Heart left ventricle (tissue), 13 donors: ENCODE measurements around the gene TBC1D5.

Experiments used
- POLR2A ChIP-seq, 2 donors: fragments of 450-650 bp; IDR thresholded peaks; one replicate each; pipeline ENCODE4 v1.6.1; 2017; ENCODE audit warnings: antibody characterized with exemption in 2 of 2, mild to moderate bottlenecking in 2 of 2, moderate library complexity in 2 of 2
- TF ChIP-seq, protein P1 (sequence below), 12 donors: fragments of 200-600 bp; sonication (generic) in 4 of 12; IDR thresholded peaks; one replicate each; pipeline versions ENCODE4 v1.5.0 to v1.8.0; 2018 to 2022; ENCODE audit warnings: antibody characterized with exemption in 12 of 12, mild to moderate bottlenecking in 5 of 12
- donor health status: ischemic (EF 13 %, LVEDD 7.1; RV severe dilation, severe dysfunction).
- donor health status: DM: no; HTN: yes; CAD: no.
- donor health status: DM: no; HTN: no; CAD: no.
- donor health status: ischemic (EF 25% LVEDD 6.9; RV normal size, moderate dysfunction).
- donor health status: ischemic (EF 25% LVEDD 5.7; RV mildly dilated, moderate dysfunction).
- donor health status: ischemic (EF 35%, LVEDD 5.7; RV mildly dilated, moderate dysfunction).
- donor health status: nonischemic (EF 11% LVEDD 7.7; RV severe dilation, severe dysfunction).
- donor health status: DM: yes; HTN: yes; CAD: no.
- donor health status: PGD.
- donor health status: ischemic (EF 29% LVEDD 5.4; RV normal size, mild dysfunction).
- donor health status: nonischemic (EF 23%, LVEDD 6.1; RV moderate dilation, normal function).

DNA sequence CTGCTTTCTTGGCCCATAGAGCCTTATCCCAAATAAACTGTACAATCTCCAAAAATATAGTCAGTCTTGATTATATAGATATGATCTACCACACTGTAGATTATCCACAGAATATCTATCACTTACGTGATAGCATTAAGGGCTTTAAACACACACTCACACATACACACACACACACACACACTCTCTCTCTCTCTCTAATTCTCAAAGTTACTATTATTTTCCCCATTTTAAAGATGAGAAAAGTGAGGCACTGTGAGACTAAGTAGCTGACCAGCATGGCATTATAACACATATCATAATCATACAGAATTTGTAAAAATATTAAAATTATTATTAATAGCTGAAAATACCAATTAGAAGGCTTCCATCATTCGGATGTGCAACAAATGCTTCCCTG is 4.2 kb downstream of the TBC1D5 start:
- TF ChIP-seq, protein P1, sequence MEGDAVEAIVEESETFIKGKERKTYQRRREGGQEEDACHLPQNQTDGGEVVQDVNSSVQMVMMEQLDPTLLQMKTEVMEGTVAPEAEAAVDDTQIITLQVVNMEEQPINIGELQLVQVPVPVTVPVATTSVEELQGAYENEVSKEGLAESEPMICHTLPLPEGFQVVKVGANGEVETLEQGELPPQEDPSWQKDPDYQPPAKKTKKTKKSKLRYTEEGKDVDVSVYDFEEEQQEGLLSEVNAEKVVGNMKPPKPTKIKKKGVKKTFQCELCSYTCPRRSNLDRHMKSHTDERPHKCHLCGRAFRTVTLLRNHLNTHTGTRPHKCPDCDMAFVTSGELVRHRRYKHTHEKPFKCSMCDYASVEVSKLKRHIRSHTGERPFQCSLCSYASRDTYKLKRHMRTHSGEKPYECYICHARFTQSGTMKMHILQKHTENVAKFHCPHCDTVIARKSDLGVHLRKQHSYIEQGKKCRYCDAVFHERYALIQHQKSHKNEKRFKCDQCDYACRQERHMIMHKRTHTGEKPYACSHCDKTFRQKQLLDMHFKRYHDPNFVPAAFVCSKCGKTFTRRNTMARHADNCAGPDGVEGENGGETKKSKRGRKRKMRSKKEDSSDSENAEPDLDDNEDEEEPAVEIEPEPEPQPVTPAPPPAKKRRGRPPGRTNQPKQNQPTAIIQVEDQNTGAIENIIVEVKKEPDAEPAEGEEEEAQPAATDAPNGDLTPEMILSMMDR (IDR thresholded peaks at IDR 0.05), result no peak
- TF ChIP-seq POLR2A (IDR thresholded peaks at IDR 0.05), result no peak
